ENCODE data around the gene MICB. TPM values are rescaled to one million over a fixed set of nuclear protein-coding genes. Genes with fewer than 3 reads are reported as not detected.

The MICB gene
- total RNA-seq, result 10.7 and 11.1 TPM in 2 replicates

DNA sequence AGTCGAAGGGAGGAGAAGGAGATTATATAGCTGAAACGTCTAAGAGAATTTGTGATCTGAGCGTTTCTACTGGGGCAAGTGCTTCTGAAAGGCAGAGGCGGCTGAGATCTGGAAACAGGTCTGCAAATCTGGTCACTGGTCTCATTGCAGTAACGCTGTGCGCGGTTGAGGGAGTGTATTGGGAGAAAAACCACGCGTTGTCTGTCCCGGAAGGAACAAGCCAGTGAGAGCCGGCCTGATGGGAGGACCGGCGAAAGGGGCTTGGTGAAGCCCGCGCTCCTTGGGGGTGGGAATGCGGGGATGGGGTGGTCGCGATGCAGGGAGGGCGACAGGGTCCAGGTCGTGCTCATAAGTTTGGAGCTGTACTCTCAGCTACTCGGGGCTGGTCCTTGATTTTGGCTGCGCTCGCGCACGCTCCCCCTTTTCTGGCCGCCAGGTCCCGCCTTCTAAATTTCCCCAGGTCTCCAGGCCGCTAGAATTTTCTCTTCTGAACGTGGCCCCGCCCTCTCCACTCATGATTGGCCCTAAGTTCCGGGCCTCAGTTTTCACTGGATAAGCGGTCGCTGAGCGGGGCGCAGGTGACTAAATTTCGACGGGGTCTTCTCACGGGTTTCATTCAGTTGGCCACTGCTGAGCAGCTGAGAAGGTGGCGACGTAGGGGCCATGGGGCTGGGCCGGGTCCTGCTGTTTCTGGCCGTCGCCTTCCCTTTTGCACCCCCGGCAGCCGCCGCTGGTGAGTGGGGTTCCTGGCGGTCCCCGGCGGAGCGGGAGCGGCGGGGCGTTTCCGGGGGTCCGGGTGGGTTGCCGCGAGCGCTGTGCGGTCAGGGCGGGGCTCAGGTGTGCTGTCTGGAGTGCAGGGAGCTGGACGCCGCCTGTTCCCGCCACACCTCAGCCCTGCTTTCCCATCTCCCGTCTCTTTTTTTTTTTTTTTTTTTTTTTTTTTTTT lies at the start of gene MICB:
MICB (plus strand) TSS at position 615 of the 946 bp plus-strand sequence; CDS start at position 664, 49 bp downstream.

GRCh38 chr6:31528821-31529328 lies 30.9 kb downstream of the MICB start, which contains the start of gene MCCD1:
TSS of gene MCCD1 (plus strand) at chr6:31528962. CDS start at chr6:31529015, 53 bp downstream.

DNA sequence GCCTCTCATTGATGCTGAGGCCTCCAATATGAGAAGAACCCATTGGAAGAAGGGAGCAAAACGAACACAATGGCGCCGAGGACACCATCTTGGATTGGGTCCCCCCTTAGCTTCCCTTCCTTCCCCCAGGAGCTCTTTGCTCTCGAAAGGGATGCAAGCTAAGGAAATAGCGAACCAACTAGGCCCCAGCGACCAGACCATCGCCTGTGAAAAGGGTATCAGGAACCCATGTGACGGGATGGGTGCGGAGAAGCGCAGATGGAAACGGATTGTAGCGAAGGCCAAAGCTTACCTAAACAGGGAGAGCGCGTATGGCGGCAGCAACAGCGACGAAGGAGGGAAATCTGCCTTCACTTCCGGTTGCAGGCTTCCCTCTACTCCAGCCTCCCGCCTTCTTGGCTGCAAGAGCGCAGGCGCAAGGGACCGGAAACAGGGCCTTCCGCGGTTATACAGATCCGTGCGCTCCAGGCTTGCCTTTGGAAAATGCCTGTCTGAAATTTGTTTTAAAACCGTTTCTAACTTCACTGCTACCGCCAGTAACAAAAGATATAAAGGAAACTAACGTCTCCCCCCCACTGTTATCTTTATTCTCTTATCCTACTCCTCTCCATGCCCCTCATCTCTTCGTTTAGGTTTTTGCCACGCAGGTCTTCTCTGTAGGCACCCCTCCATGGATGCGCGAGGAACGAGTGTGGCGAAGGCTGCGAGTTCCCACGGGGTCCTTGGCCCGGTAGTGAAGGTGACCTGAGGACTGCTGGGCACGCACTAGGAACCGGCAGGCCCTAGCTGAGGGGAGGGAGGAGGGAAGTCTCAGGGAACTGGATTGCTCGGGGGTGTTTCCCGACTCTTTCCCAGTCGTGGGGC lies 43.9 kb downstream of the MICB start, which contains the start of gene DDX39B:
DDX39B (minus strand) TSS at position 346 of the 864 bp plus-strand sequence. CDS start 1,471 bp downstream, outside the sequence.

DNA sequence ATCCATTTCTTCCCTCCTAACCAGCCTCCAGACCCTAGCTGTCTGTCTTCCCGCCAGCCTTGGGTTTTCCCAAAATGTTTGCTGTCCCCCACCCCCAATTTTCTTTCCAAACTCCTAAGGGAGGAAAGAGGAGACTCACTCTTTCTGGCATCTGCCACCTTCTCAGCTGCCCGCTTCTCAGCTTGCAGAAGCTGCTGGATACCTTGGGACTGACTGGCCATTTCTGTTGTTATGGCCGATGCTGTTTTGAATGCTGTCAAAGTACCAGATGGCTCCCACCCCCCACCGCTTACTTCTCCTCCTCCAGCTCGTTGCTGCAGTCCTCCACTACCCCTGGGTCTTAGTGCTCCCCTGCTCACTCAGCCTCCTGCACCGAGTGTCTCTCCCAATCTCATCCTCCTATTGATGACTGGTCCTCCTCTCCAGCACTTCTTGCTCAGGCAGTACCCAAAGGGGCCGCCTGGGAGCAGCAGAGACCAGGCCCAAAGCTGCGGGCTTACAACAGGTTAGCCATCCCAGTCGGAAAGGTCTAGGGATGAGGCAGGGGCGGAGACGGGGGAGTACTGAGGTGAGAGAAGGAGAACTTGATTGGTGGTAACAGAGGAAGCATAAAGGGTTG lies 48.5 kb downstream of the MICB start, which contains the start of gene ATP6V1G2:
ATP6V1G2 (minus strand) TSS at position 270 of the 619 bp plus-strand sequence; CDS start at position 221, 49 bp downstream.

DNA sequence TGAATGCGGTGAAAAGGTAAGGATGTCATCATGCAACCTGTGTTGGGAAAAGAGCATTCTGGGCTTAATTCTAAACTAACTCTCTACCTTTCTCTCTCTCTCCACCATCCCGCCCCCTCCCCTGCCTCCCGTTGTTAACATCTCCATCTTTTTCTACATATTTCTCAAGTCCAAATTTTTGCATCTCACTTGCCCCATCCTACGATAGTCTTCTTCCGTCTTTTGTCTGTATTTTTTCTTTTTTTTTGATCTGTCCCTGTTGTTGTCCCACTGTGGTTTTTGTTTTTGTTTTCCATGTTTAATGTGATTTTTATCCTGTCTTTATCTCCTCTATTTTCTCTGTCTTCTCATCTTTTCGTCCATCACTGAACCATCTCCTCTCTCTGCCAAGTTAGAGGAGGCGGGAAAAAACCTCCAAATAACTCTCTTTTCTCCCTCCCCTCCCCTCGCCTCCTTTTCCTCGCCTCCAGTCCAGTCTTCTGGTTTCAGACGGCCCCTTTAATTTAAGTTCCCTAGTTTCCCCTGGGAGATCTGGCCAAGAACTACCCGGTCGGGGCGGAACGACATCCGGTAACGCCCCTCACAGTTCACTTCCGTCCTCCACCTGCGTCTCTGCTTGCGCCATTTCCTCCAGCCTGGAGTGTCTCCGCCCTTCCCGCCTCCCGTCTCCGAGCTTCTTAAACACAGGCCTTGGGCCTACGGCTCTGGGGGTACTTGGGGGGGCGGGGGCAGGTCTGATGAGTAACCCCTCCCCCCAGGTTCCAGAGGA lies 49.2 kb downstream of the MICB start, which contains the start of gene NFKBIL1:
NFKBIL1 (plus strand) TSS at position 651 of the 769 bp plus-strand sequence; CDS start at position 738, 87 bp downstream.

Small RNAs within 50 kb of the gene (small RNA-seq; reads per million reads assigned to genes)
- gene AL663061.1 (not detected), gene RF00019 (not detected), gene SNORD117 (719 reads per million, percentile 99 among the genes with 10 or more reads in this experiment), gene SNORD84 (not detected)

Other genes starting within 250 kb of the MICB start
- gene HLA-C, start 226.1 kb upstream of the MICB start, total RNA-seq, result 73.9 and 109 TPM in 2 replicates
- 103 and 228 TPM in 2 replicates for gene HLA-B, start 141.0 kb upstream of the MICB start, total RNA-seq
- 27.6 and 37.5 TPM in 2 replicates for gene MICA, start 94.5 kb upstream of the MICB start, total RNA-seq
- gene MCCD1, start 30.8 kb downstream of the MICB start, total RNA-seq, result not detected in 2 replicates
- gene DDX39B, start 43.9 kb downstream of the MICB start, total RNA-seq, result 448 and 514 TPM in 2 replicates
- 1.8 TPM in 2 replicates for gene ATP6V1G2, start 48.5 kb downstream of the MICB start, total RNA-seq
- 22.3 and 29.0 TPM in 2 replicates for gene NFKBIL1, start 49.5 kb downstream of the MICB start, total RNA-seq
- not detected in 2 replicates for gene LTA, start 74.1 kb downstream of the MICB start, total RNA-seq
- gene TNF, start 77.4 kb downstream of the MICB start, total RNA-seq, result not detected in 2 replicates
- not detected in 2 replicates for gene LTB, start 84.3 kb downstream of the MICB start, total RNA-seq
- gene LST1, start 88.1 kb downstream of the MICB start, total RNA-seq, result not detected in 2 replicates
- gene NCR3, start 94.9 kb downstream of the MICB start, total RNA-seq, result not detected in 2 replicates
- not detected in 2 replicates for gene AIF1, start 117.1 kb downstream of the MICB start, total RNA-seq
- gene PRRC2A, start 122.6 kb downstream of the MICB start, total RNA-seq, result 54.7 and 90.9 TPM in 2 replicates
- gene BAG6, start 154.5 kb downstream of the MICB start, total RNA-seq, result 145 and 182 TPM in 2 replicates
- gene APOM, start 157.7 kb downstream of the MICB start, total RNA-seq, result 0.59 and 1.1 TPM in 2 replicates
- gene C6orf47, start 162.6 kb downstream of the MICB start, total RNA-seq, result 12.5 and 15.8 TPM in 2 replicates
- 24.3 and 26.4 TPM in 2 replicates for gene GPANK1, start 166.9 kb downstream of the MICB start, total RNA-seq
- 130 and 189 TPM in 2 replicates for gene CSNK2B, start 167.9 kb downstream of the MICB start, total RNA-seq
- 3.3 and 4.3 TPM in 2 replicates for gene LY6G5B, start 171.8 kb downstream of the MICB start, total RNA-seq
- 0.37 and 0.39 TPM in 2 replicates for gene LY6G5C, start 182.9 kb downstream of the MICB start, total RNA-seq
- 29.4 and 34.0 TPM in 2 replicates for gene ABHD16A, start 205.2 kb downstream of the MICB start, total RNA-seq
- gene LY6G6F, start 208.7 kb downstream of the MICB start, total RNA-seq, result not detected in 2 replicates
- gene LY6G6D, start 217.2 kb downstream of the MICB start, total RNA-seq, result not detected in 2 replicates
- gene LY6G6C, start 223.6 kb downstream of the MICB start, total RNA-seq, result not detected in 2 replicates
- gene MPIG6B, start 225.2 kb downstream of the MICB start, total RNA-seq, result not detected in 2 replicates
- gene DDAH2, start 231.2 kb downstream of the MICB start, total RNA-seq, result 22.7 and 32.0 TPM in 2 replicates
- gene CLIC1, start 238.4 kb downstream of the MICB start, total RNA-seq, result 927 and 1,210 TPM in 2 replicates
- 16.9 and 29.1 TPM in 2 replicates for gene MSH5, start 241.9 kb downstream of the MICB start, total RNA-seq

Data from subcutaneous preadipocyte (primary cell).